Hepatocyte (in vitro differentiated cells): ENCODE measurements around the gene SPSB1. TPM values are rescaled to one million over a fixed set of nuclear protein-coding genes. Genes with fewer than 3 reads are reported as not detected.
A peak's percentile ranks its signal among the peaks of the same experiment; 100 is the strongest.

ENCODE experiments used
- DNase-seq: peaks from one replicate; pipeline ENCODE4 v3.0.0-alpha.2; 2016; ENCODE audit warnings: low spot score
- H2AFZ ChIP-seq: fragments of 200-600 bp; sonication (generic); 2 replicates; pipeline ENCODE4 v1.6.0; 2016; ENCODE audit warnings: antibody characterized with exemption, mild to moderate bottlenecking
- H3K27ac ChIP-seq: fragments of 200-600 bp; sonication (generic); 2 replicates; pipeline ENCODE4 v1.5.1; 2016; ENCODE audit warnings: mild to moderate bottlenecking
- H3K27me3 ChIP-seq: fragments of 200-600 bp; sonication (generic); 2 replicates; pipeline ENCODE4 v1.6.1; 2016
- H3K36me3 ChIP-seq: fragments of 200-600 bp; sonication (generic); replicated peaks from 2 replicates; pipeline ENCODE4 v1.5.1; 2016; ENCODE audit warnings: low read depth; ENCODE audit not compliant: insufficient read depth
- H3K4me1 ChIP-seq: fragments of 200-600 bp; sonication (generic); 2 replicates; pipeline ENCODE4 v1.5.1; 2016; ENCODE audit warnings: mild to moderate bottlenecking, moderate library complexity; ENCODE audit not compliant: insufficient read depth
- H3K4me2 ChIP-seq: fragments of 200-600 bp; sonication (generic); 2 replicates; pipeline ENCODE4 v1.6.0; 2016
- H3K4me3 ChIP-seq: fragments of 200-600 bp; sonication (generic); 2 replicates; pipeline ENCODE4 v1.5.1; 2016; ENCODE audit warnings: mild to moderate bottlenecking
- H3K79me2 ChIP-seq: fragments of 200-600 bp; sonication (generic); 2 replicates; pipeline ENCODE4 v1.6.0; 2017; ENCODE audit warnings: mild to moderate bottlenecking
- H3K9me2 ChIP-seq: fragments of 200-600 bp; sonication (generic); replicated peaks from 2 replicates; pipeline ENCODE4 v1.6.0; 2017; ENCODE audit warnings: mild to moderate bottlenecking; ENCODE audit not compliant: insufficient read depth
- H3K9me3 ChIP-seq: fragments of 200-600 bp; sonication (generic); 2 replicates; pipeline ENCODE4 v1.5.1; 2016; ENCODE audit warnings: low read depth, mild to moderate bottlenecking
- H4K20me1 ChIP-seq: fragments of 200-600 bp; sonication (generic); 2 replicates; pipeline ENCODE4 v1.6.0; 2016; ENCODE audit warnings: mild to moderate bottlenecking; ENCODE audit not compliant: insufficient read depth, poor library complexity, severe bottlenecking
- CTCF ChIP-seq: fragments of 200-600 bp; sonication (generic); IDR thresholded peaks from 2 replicates; pipeline ENCODE4 v1.5.1; 2016; ENCODE audit warnings: antibody characterized with exemption, mild to moderate bottlenecking; ENCODE audit not compliant: poor library complexity
- EZH2 ChIP-seq: fragments of 200-600 bp; sonication (generic); IDR thresholded peaks from 2 replicates; pipeline ENCODE4 v1.6.1; 2016; ENCODE audit warnings: antibody characterized with exemption, mild to moderate bottlenecking, borderline replicate concordance
- EZH2phosphoT487 ChIP-seq: fragments of 200-600 bp; sonication (generic); IDR thresholded peaks from one replicate; pipeline ENCODE4 v1.6.1; 2018; ENCODE audit warnings: antibody characterized with exemption, mild to moderate bottlenecking, low read depth, moderate library complexity; ENCODE audit not compliant: unreplicated experiment, severe bottlenecking
- WGBS: methylation state at CpG from one replicate; pipeline ENCODE4 v1.1.6; 2016; ENCODE audit warnings: low lambda C conversion rate; ENCODE audit errors: missing lambda C conversion rate; 5-methylcytosine and 5-hydroxymethylcytosine counted together
- polyA plus RNA-seq: library from polyadenylated mRNA; unstranded; fragments of >200 nt; fragmentation: Nextera tagmentation; extraction: Ambion mirVana; gene quantifications from 2 replicates; pipeline ENCODE4 v1.2.1, GENCODE V29; 2016
- total RNA-seq: library from RNA; depleted of rRNA; stranded (reverse); fragments of >200 nt; gene quantifications from 2 replicates; pipeline ENCODE4 v1.2.3, GENCODE V29; 2014

Gene SPSB1
- total and polyA plus RNA-seq, 2 experiments from 2014 or later: 61.3 to 102 TPM

- H3K4me3 ChIP-seq: no peak overlapping the region
- no peaks in the 10 kb centered on the region for H3K36me3 ChIP-seq
- H2AFZ ChIP-seq: no peak overlapping the region
- TF ChIP-seq EZH2phosphoT487 (no peak), CTCF (no peak), EZH2 (no peak)
- WGBS: 98% methylated on average over 8 of the region's 11 CpGs
- H3K4me2 ChIP-seq: no peak overlapping the region
- H3K27ac ChIP-seq: no peak overlapping the region
- peaks cover 97% of the 10 kb centered on the region for H4K20me1 ChIP-seq
- no peaks in the 10 kb centered on the region for H3K9me2 ChIP-seq
- H3K4me1 ChIP-seq: peaks cover 37% of the 10 kb centered on the region
- no peaks in the 10 kb centered on the region for H3K27me3 ChIP-seq
- H3K79me2 ChIP-seq: peaks cover 99% of the 10 kb centered on the region
- no peak for DNase-seq
- no peaks in the 10 kb centered on the region for H3K9me3 ChIP-seq
These were observed 20.9 kb downstream of the SPSB1 start for GRCh38 chr1:9313576-9313975.

GRCh38 chr1:9314111-9314510 lies 21.4 kb downstream of the SPSB1 start:
- peaks cover 92% of the 10 kb centered on the region for H4K20me1 ChIP-seq
- no peak overlapping the region for H3K4me3 ChIP-seq
- no peak overlapping the region for H2AFZ ChIP-seq
- H3K27ac ChIP-seq: no peak overlapping the region
- WGBS: 88% methylated on average over 8 of the region's 8 CpGs
- no peak overlapping the region for H3K4me2 ChIP-seq
- no peak for DNase-seq
- H3K36me3 ChIP-seq: no peaks in the 10 kb centered on the region
- peaks cover 99% of the 10 kb centered on the region for H3K79me2 ChIP-seq
- H3K9me3 ChIP-seq: no peaks in the 10 kb centered on the region
- no peaks in the 10 kb centered on the region for H3K27me3 ChIP-seq
- peaks cover 40% of the 10 kb centered on the region for H3K4me1 ChIP-seq
- H3K9me2 ChIP-seq: no peaks in the 10 kb centered on the region
- TF ChIP-seq EZH2: no peak
- no peak for TF ChIP-seq EZH2phosphoT487
- no peak for TF ChIP-seq CTCF

DNA sequence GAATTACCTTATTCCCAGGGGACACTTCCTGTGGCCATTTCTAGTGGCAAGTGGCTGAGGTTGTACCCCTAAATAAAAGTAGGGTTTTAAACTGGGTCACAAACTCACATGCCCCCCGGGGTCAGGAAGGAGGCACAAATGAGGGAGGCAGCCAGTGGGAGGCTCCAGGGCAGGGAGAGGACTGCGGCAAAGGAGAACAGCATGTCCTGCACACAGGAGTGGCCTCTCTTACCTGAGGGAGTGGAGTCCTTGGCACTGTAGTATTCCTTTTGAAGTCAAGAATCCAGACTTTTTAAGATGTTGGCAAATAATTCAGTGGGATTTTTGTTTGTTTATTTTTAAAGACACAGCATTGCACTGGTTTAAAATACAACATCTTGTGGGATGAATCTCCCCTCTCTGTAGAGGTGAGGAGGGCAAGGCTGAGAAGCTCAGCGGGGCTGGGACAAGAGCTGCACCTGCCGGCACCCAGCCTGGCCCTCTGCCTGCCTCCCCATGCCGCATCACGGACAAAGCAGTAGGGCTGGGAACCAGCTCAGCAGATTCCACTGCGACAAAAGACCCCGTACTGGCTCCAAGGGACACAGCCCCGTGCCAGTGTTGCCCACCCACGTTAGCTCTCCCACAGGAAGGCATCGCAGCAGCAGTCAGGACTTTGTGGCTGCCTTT lies 22.2 kb downstream of the SPSB1 start:
- no peak for TF ChIP-seq EZH2
- TF ChIP-seq EZH2phosphoT487: no peak
- TF ChIP-seq CTCF: no peak
- H3K4me2 ChIP-seq: no peak overlapping the region

More for the DNA sequence above, 22.2 kb downstream of the SPSB1 start:
- peaks cover 99% of the 10 kb centered on the region for H3K79me2 ChIP-seq
- DNase-seq: no peak
- no peak overlapping the region for H2AFZ ChIP-seq
- H3K9me2 ChIP-seq: no peaks in the 10 kb centered on the region
- H3K4me1 ChIP-seq: peaks cover 46% of the 10 kb centered on the region
- H3K27ac ChIP-seq: peak overlapping the region; percentile 45
- no peaks in the 10 kb centered on the region for H3K27me3 ChIP-seq
- WGBS: 95% methylated on average over 11 of the region's 11 CpGs
- H3K36me3 ChIP-seq: no peaks in the 10 kb centered on the region
- H3K9me3 ChIP-seq: no peaks in the 10 kb centered on the region
- peaks cover 92% of the 10 kb centered on the region for H4K20me1 ChIP-seq
- no peak overlapping the region for H3K4me3 ChIP-seq
